BLaER1 treated with 17β-estradiol and CSF1 and Interleukin-3, amounts not matched to agents 10 nM and 100 nM (cell line): ENCODE measurements around the gene MICAL1.
"Not testable (repeated sequence)": the region's sequence is repeated elsewhere in the genome, so short reads cannot be mapped to it uniquely, and the experiment has no call there.

ENCODE experiments used
- H3K27ac ChIP-seq, 11 experiments: shearing (Covaris generic); formaldehyde crosslinking; 2 replicates each; pipeline ENCODE4 v1.8.1; 2022
- H3K27me3 ChIP-seq, 11 experiments: shearing (Covaris generic); formaldehyde crosslinking; 2 replicates each; pipeline ENCODE4 v1.8.1; 2022
- H3K36me3 ChIP-seq, 11 experiments: shearing (Covaris generic); formaldehyde crosslinking; 2 replicates each; pipeline ENCODE4 v1.8.1; 2022
- H3K4me1 ChIP-seq, 10 experiments: shearing (Covaris generic); formaldehyde crosslinking; 2 replicates each; pipeline ENCODE4 v1.8.1; 2022
- H3K4me2 ChIP-seq, 11 experiments: shearing (Covaris generic); formaldehyde crosslinking; 2 replicates each; pipeline ENCODE4 v1.8.1; 2022
- H3K4me3 ChIP-seq, 10 experiments: shearing (Covaris generic); formaldehyde crosslinking; 2 replicates each; pipeline ENCODE4 v1.8.1; 2022
- H3K9ac ChIP-seq, 11 experiments: shearing (Covaris generic); formaldehyde crosslinking; 2 replicates each; pipeline ENCODE4 v1.8.1; 2022
- H3K9me3 ChIP-seq, 11 experiments: shearing (Covaris generic); formaldehyde crosslinking; replicated peaks in 1 of 11; 2 replicates each; pipeline ENCODE4 v1.8.1; 2022
- H4K20me1 ChIP-seq, 11 experiments: shearing (Covaris generic); formaldehyde crosslinking; 2 replicates each; pipeline ENCODE4 v1.8.1; 2022
- Cebpa-rat ChIP-seq, 11 experiments: shearing (Covaris generic); IDR thresholded peaks; 2 replicates each; pipeline ENCODE4 v1.8.1; 2022

Gene MICAL1

DNA sequence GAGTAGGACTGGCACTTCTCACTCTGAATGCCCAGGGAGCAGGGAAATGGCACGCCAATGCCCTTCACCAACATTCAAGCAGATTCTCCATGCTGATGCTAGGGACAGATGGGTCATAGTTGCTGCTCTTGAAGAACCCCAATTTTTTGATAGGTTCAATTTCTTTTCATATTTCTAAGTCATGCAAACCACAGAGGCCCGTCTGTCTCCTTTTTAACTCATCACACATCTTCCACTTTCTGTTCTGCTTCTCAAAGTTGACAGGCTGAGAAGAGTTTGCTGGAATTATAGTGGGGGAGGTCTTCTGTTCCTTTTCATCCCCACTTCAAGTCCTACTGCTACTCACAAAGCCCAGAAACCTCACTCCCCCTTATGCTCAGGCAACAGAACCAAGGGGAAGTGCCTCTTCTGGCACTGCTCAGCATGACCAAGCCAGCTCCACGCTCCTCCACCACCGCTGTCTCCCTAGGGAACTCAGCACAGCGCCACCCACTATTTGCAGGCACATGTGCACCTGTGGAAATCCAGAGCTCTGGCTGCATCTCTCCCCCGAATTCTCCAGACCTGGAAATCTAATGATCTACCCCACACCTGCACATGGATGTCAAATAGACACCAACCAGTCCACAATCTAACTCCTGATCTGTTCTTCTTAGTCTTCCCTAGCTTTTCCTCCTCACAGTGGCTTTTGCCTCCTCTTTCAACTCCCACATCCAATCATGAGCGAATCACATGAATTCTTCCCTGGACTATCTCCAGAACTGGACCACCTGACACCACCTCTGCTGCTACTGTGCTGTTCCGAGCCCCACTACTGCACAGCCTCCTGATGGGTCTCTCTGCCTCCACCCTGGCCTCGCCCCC, 16.8 kb upstream of the MICAL1 start:
- Histone ChIP-seq H3K4me1 (peaks cover 27 to 40% (median 34%) of the 10 kb centered on the region in 10 experiments), H3K4me3 (peak overlapping the region in 1 of 10 experiments; percentile 27; a peak in 1 of 20 replicates), H3K9ac (peak overlapping the region in 4 of 11 experiments; percentile 1 to 42 (median 31); a peak in 2 of 22 replicates), H3K9me3 (no peaks in the 10 kb centered on the region), H4K20me1 (peaks cover 29 to 99% (median 87%) of the 10 kb centered on the region in 11 experiments; a peak in 21 of 22 replicates), H3K27ac (peak overlapping the region in 4 of 11 experiments; percentile 2 to 37 (median 17); a peak in 5 of 22 replicates), H3K36me3 (peaks cover 91 to 100% (median 100%) of the 10 kb centered on the region in 11 experiments), H3K4me2 (peak overlapping the region; percentile 47 to 87 (median 64)), H3K27me3 (no peaks in the 10 kb centered on the region)
- TF ChIP-seq Cebpa-rat (IDR thresholded peaks at IDR 0.05) = no peak

DNA sequence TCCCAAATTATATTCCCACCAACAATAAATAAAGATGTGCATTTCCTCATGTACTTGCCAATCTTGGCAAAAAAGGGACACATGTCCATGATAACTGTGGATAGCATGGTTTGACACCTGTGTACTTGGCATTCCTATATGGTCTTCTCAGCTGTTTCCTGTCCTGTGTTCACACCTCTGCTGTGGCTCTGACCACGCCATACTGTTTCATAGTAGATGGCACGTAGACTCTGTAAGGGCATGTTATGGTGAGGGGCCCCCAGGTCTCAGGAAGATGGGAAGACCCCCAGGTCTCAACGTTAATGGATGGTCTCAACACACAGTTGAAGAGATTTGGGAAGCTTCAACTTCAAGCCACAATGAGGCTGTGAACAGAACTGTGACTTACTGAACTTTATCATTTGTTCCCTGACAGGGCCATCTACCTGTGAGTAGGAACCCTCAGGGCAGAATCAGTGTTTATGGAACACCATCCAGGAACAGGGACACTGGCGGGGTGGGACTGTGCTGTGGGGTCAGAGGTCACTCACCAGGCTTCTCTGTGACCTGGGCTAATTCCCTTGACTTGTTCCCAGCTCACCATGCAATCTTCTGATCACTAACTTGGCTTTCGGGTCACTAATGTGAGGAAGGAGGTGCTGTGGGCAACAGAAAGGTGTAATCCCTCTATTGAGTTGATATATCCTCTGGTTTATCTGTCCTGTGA, 15.7 kb upstream of the MICAL1 start:
- Histone ChIP-seq H4K20me1 (peaks cover 18 to 98% (median 77%) of the 10 kb centered on the region in 11 experiments; a peak in 20 of 22 replicates), H3K36me3 (peaks cover 91 to 100% (median 100%) of the 10 kb centered on the region in 11 experiments), H3K9me3 (no peaks in the 10 kb centered on the region), H3K27me3 (no peaks in the 10 kb centered on the region), H3K4me1 (peaks cover 19 to 29% (median 25%) of the 10 kb centered on the region in 10 experiments), H3K9ac (no peak overlapping the region), H3K27ac (peak overlapping the region in 4 of 11 experiments; percentile 2 to 37 (median 17); a peak in 4 of 22 replicates), H3K4me3 (no peak overlapping the region), H3K4me2 (peak overlapping the region in 6 of 11 experiments; percentile 47 to 87 (median 68); a peak in 7 of 22 replicates)
- no peak for TF ChIP-seq Cebpa-rat (IDR thresholded peaks at IDR 0.05)

DNA sequence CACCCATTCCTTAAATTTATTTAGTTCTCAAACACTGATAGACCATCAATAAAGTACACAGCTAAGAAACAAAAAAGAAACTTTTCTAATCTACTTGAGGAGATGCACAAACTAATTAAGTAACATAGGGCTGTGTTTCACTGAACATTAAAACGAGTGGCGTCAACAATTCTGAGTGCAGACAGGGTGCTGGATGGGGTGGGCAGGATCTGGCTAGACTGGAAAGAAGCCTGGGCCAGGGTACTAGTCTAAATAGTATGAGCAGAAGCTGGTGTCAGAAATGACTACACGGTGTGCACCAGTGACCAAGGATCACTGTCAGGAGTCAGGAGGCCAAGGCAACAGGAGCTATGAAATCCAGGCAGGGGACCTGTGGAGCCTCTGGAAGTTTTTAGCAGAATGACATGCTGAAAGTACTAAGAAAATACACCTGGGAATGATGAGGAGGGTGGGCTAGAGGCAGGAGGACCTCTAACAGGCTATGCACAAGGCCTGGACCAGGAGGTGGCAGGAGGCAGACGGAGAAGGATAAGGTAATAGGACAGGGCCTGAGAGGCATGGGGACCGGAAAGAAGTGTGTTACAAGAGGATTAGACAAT, 14.1 kb upstream of the MICAL1 start:
- H3K27me3 ChIP-seq = no peaks in the 10 kb centered on the region
- peaks cover 19 to 27% (median 25%) of the 10 kb centered on the region in 10 experiments for H3K4me1 ChIP-seq
- no peaks in the 10 kb centered on the region for H3K9me3 ChIP-seq
- peaks cover 17 to 94% (median 74%) of the 10 kb centered on the region in 11 experiments; a peak in 20 of 22 replicates for H4K20me1 ChIP-seq
- no peak overlapping the region for H3K27ac ChIP-seq
- H3K9ac ChIP-seq = no peak overlapping the region
- H3K4me2 ChIP-seq = no peak overlapping the region
- TF ChIP-seq Cebpa-rat (IDR thresholded peaks at IDR 0.05) = no peak
- peaks cover 91 to 100% (median 100%) of the 10 kb centered on the region in 11 experiments for H3K36me3 ChIP-seq
- no peak overlapping the region for H3K4me3 ChIP-seq

DNA sequence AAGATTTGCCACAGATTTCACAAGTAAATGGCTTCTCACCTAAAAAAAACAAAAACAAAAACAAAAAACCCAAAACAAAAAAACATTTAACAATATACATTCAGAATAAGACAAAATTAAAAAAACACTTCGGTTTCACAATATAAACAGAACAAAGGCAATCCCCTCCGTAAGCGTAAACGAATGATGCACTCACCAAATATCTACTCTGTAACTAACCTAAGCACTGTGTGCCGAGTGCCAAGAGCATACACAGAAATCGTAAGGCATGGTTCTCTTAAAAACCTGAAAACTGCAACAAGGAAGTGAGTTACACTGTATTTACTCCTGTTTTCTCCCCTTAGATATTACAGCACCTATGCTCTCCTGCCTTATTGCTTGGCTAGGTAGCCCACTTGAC, 12.1 kb upstream of the MICAL1 start:
- Histone ChIP-seq H4K20me1 (peaks cover 12 to 90% (median 63%) of the 10 kb centered on the region in 11 experiments; a peak in 20 of 22 replicates), H3K36me3 (peaks cover 90 to 100% (median 99%) of the 10 kb centered on the region in 11 experiments), H3K4me2 (no peak overlapping the region)

DNA sequence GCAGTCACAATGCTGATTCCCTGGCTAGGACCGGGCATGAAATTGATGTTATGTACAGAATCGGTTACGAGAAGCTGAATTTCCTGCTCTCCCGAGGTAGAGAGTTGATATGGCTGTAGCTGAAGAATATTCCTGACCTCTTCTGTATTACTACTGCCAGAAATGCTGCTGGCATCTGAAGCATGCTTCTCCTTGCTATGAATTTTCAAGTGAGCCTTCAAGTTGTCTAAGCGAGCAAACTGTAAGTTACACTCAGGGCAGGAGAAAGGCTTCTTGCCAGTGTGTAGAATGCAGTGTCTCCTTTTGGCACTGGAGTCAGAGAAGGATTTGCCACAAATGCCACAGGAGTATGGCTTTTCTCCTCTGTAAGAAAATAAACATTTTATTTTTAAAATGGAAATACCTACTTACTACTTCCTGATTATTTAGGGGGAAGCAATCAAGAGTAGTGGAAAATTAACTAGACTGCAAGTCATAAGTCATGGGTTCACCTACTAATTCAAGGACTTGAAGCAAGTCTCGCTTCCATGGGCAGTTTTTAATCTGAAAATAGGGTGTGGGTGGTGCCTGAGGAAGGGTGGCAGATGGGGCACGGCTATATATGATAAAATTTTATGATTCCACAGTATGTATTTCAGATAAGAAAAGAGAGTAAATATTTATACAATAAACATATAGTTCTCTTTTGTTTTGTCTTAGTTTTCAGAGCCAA, 10.8 kb upstream of the MICAL1 start:
- peaks cover 97 to 100% (median 100%) of the 10 kb centered on the region in 11 experiments for H3K36me3 ChIP-seq
- H3K27me3 ChIP-seq = no peaks in the 10 kb centered on the region
- H3K27ac ChIP-seq = no peak overlapping the region
- H4K20me1 ChIP-seq = peaks cover 2 to 84% (median 49%) of the 10 kb centered on the region in 11 experiments; a peak in 16 of 22 replicates
- H3K4me1 ChIP-seq = peaks cover 0 to 2% (median under 1%) of the 10 kb centered on the region in 10 experiments; a peak in 3 of 20 replicates
- H3K4me3 ChIP-seq = no peak overlapping the region
- H3K4me2 ChIP-seq = no peak overlapping the region
- no peak for TF ChIP-seq Cebpa-rat (IDR thresholded peaks at IDR 0.05)
- peaks cover 0 to 10% (median 1%) of the 10 kb centered on the region in 11 experiments; a peak in 12 of 22 replicates for H3K9me3 ChIP-seq
- H3K9ac ChIP-seq = no peak overlapping the region

More for the DNA sequence above, 12.1 kb upstream of the MICAL1 start:
- H3K4me3 ChIP-seq = no peak overlapping the region
- no peak for TF ChIP-seq Cebpa-rat (IDR thresholded peaks at IDR 0.05)
- no peaks in the 10 kb centered on the region for H3K9me3 ChIP-seq
- H3K27ac ChIP-seq = no peak overlapping the region
- peaks cover 11 to 15% (median 13%) of the 10 kb centered on the region in 10 experiments for H3K4me1 ChIP-seq
- no peaks in the 10 kb centered on the region for H3K27me3 ChIP-seq
- H3K9ac ChIP-seq = no peak overlapping the region

DNA sequence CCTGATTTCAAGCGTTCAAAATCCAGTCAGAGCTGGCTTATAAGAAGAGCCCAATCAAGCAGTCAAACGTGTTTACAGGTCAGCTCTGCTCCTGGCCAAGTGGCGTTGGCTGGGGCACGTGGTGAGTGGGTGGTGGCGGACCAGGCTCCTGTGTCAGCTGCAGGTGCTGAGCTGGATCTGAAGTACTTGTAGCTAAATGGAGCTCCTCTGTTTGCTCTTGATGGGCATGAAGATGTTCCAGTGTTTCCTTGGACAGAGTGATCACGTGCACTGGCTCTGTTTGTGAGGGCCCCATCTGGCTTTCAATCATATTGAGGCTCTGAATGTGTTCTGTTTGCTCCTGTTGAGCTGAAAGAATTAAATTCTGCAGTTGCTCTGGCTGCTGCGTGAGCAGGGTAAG, 10.2 kb upstream of the MICAL1 start:
- Histone ChIP-seq H3K27me3 (no peaks in the 10 kb centered on the region), H3K4me1 (no peaks in the 10 kb centered on the region), H3K9ac (no peak overlapping the region), H3K36me3 (peaks cover 96 to 100% (median 99%) of the 10 kb centered on the region in 11 experiments), H3K4me3 (no peak overlapping the region), H3K4me2 (no peak overlapping the region), H3K9me3 (peaks cover 0 to 14% (median 5%) of the 10 kb centered on the region in 11 experiments; a peak in 12 of 22 replicates), H3K27ac (no peak overlapping the region), H4K20me1 (peaks cover 0 to 78% (median 43%) of the 10 kb centered on the region in 11 experiments; a peak in 15 of 22 replicates)
- TF ChIP-seq Cebpa-rat (IDR thresholded peaks at IDR 0.05) = no peak

DNA sequence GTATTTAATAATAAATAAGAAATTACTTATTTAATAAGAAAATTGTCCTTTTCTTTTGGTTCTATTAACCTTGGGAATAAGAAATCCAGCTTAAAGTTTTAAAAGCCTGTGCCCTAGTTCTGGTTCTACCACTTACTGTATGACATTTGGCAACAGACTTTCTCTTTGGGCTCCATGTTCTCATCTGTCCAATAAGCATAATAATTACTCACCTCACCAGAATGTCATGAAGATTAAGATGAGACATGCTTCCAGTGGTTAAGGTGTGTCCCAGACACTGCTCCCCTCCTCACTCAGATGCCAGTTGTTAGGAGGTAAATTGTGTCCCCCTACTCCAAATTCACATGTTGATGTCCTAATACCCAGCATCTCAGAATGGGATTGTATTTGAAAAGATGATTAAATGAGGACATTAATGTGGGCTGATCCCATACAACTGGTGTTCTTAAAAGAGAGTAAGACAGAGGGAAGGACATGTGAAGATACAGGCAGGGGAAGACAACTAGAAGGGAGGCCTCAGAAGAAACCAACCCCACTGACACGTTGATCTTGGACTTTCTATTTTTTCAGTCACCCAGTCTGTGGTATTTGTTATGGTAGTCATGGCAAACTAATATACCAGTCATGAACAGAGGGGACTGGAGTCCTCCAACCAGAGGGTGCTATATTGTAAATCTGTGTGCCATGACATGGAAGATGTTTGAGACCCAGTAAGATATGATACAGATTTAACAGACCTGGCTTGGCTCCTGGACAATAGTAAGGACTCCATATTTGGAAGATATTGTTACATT, 6.4 kb upstream of the MICAL1 start:
- H3K27ac ChIP-seq = no peak overlapping the region
- H3K4me3 ChIP-seq = no peak overlapping the region
- no peak overlapping the region for H3K9ac ChIP-seq
- peaks cover 0 to 14% (median 5%) of the 10 kb centered on the region in 11 experiments; a peak in 12 of 22 replicates for H3K9me3 ChIP-seq
- peaks cover 25 to 29% (median 26%) of the 10 kb centered on the region in 10 experiments for H3K4me1 ChIP-seq
- H3K36me3 ChIP-seq = peaks cover 58 to 63% (median 61%) of the 10 kb centered on the region in 11 experiments
- H3K4me2 ChIP-seq = no peak overlapping the region
- H4K20me1 ChIP-seq = peaks cover 0 to 80% (median 20%) of the 10 kb centered on the region in 11 experiments; a peak in 16 of 22 replicates
- no peak for TF ChIP-seq Cebpa-rat (IDR thresholded peaks at IDR 0.05)
- no peaks in the 10 kb centered on the region for H3K27me3 ChIP-seq

DNA sequence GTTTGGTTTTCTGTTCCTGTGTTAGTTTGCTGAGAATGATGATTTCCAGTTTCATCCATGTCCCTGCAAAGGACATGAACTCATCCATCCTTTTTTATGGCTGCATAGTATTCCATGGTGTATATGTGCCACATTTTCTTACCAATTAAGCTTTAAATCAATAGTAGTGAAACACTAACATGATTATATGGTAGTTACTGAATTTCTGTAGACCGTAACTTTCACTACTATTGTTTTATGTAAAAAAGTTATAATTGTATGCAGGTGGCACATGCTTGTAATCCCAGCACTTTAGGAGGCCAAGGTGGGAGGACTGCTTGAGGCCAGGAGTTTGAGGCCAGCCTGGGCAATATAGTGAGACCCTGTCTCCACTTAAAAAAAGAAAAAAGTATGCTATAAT, 5.6 kb upstream of the MICAL1 start:
- not testable (repeated sequence) for H3K9ac ChIP-seq, H3K4me3 ChIP-seq, H3K27ac ChIP-seq, H3K4me2 ChIP-seq, H3K27me3 ChIP-seq
- peaks cover 0 to 80% (median 18%) of the 10 kb centered on the region in 11 experiments; a peak in 16 of 22 replicates for H4K20me1 ChIP-seq
- peaks cover 51 to 55% (median 54%) of the 10 kb centered on the region in 11 experiments for H3K36me3 ChIP-seq
- peaks cover 32 to 36% (median 34%) of the 10 kb centered on the region in 10 experiments for H3K4me1 ChIP-seq
- H3K9me3 ChIP-seq = peaks cover 0 to 14% (median 5%) of the 10 kb centered on the region in 11 experiments; a peak in 12 of 22 replicates
